Gastroesophageal sphincter (tissue), 4 donors: ENCODE results near the gene ARPP19. TPM values are rescaled to one million over a fixed set of nuclear protein-coding genes. Genes with fewer than 3 reads are reported as not detected.

Source experiments
- ATAC-seq: fragments of 150-250 bp; one replicate; pipeline ENCODE4 v1.9.1; 2016; ENCODE audit warnings: mild to moderate bottlenecking, moderate library complexity
- H3K27ac ChIP-seq, 4 donors: fragments of 200-600 bp; sonication (generic) in 3 of 4; 1 replicate in 3 of 4; 2 replicates in 1 of 4; pipeline ENCODE4 v1.5.1; 2016 to 2019
- H3K27me3 ChIP-seq: fragments of 200-600 bp; sonication (generic); one replicate; pipeline ENCODE4 v1.5.1; 2019
- H3K36me3 ChIP-seq, 2 donors: fragments of 200-600 bp; sonication (generic); one replicate each; pipeline ENCODE4 v1.5.1; 2019; ENCODE audit warnings: control low read depth in 1 of 2
- H3K4me1 ChIP-seq, 3 donors: fragments of 200-600 bp; sonication (generic); 1 replicate in 2 of 3; 2 replicates in 1 of 3; pipeline ENCODE4 v1.5.1; 2016 to 2019; ENCODE audit warnings: control low read depth in 2 of 3
- H3K4me3 ChIP-seq, 2 donors: fragments of 200-600 bp; sonication (generic); one replicate each; pipeline ENCODE4 v1.5.1; 2019; ENCODE audit warnings: mild to moderate bottlenecking in 1 of 2, moderate library complexity in 1 of 2
- H3K9me3 ChIP-seq, 3 donors: fragments of 200-600 bp; sonication (generic); one replicate each; pipeline ENCODE4 v1.5.1; 2017 to 2019; ENCODE audit warnings: control low read depth in 2 of 3
- EP300 ChIP-seq: sonication (generic); formaldehyde crosslinking; IDR thresholded peaks from one replicate; pipeline ENCODE4 v1.6.1; 2017; ENCODE audit warnings: antibody characterized with exemption, mild to moderate bottlenecking
- POLR2A ChIP-seq, 2 donors: fragments of 450-650 bp; IDR thresholded peaks; one replicate each; pipeline ENCODE4 v1.6.1; 2017; ENCODE audit warnings: antibody characterized with exemption in 2 of 2, mild to moderate bottlenecking in 2 of 2, moderate library complexity in 1 of 2
- POLR2AphosphoS5 ChIP-seq: sonication (generic); formaldehyde crosslinking; IDR thresholded peaks from one replicate; pipeline ENCODE4 v1.6.1; 2017; ENCODE audit warnings: antibody characterized with exemption
- WGBS, 2 donors: methylation state at CpG; one replicate each; pipeline ENCODE4 v1.1.5; 2018; ENCODE audit warnings: low coverage in 1 of 2; 5-methylcytosine and 5-hydroxymethylcytosine counted together
- total RNA-seq, 4 donors: library from RNA; depleted of rRNA; stranded (reverse); fragments of >200 nt; gene quantifications; one replicate each; pipeline ENCODE4 v1.1.0, GENCODE V29; 2016
- TF ChIP-seq, protein P1 (sequence below), 4 experiments: fragments of 200-600 bp in 2 of 4; fragments of 450-650 bp in 2 of 4; sonication (generic) in 1 of 4; IDR thresholded peaks; one replicate each; pipeline ENCODE4 v1.5.1; 2017 to 2019; ENCODE audit warnings: antibody characterized with exemption in 4 of 4, mild to moderate bottlenecking in 2 of 4, moderate library complexity in 2 of 4

The ARPP19 gene
- total RNA-seq, 4 donors from 2014 or later = 172 to 226 (median 193) TPM

DNA sequence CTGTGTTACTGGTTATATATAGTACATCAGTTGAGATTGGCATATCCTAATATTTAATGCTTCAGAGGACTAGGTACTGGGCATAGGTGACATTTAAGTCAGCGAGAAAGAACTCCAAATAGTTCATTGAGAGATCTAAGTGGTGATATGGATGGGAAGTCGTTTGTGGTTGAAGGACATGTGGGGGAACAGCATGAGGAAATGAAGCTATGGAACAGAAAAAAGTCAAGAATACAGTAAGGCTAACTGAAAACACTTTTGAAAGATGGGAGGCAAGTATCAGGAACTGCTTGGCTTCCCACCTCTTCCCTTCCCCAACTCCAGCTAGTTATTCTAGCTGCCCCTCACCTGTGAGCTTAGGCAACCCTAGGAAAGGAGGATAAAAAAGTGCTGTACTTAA lies 36.4 kb downstream of the ARPP19 start:
- peaks cover 0 to 20% (median 4%) of the 10 kb centered on the region in 3 donors for H3K4me1 ChIP-seq
- no peaks in the 10 kb centered on the region for H3K27me3 ChIP-seq
- H3K9me3 ChIP-seq = no peaks in the 10 kb centered on the region
- TF ChIP-seq EP300 (no peak), POLR2AphosphoS5 (no peak), POLR2A (IDR thresholded peaks at IDR 0.05) (no peak)
- TF ChIP-seq, protein P1, sequence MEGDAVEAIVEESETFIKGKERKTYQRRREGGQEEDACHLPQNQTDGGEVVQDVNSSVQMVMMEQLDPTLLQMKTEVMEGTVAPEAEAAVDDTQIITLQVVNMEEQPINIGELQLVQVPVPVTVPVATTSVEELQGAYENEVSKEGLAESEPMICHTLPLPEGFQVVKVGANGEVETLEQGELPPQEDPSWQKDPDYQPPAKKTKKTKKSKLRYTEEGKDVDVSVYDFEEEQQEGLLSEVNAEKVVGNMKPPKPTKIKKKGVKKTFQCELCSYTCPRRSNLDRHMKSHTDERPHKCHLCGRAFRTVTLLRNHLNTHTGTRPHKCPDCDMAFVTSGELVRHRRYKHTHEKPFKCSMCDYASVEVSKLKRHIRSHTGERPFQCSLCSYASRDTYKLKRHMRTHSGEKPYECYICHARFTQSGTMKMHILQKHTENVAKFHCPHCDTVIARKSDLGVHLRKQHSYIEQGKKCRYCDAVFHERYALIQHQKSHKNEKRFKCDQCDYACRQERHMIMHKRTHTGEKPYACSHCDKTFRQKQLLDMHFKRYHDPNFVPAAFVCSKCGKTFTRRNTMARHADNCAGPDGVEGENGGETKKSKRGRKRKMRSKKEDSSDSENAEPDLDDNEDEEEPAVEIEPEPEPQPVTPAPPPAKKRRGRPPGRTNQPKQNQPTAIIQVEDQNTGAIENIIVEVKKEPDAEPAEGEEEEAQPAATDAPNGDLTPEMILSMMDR (IDR thresholded peaks at IDR 0.05) = no peak
- H3K36me3 ChIP-seq = no peaks in the 10 kb centered on the region
- ATAC-seq = no peak
- 74 to 93% methylated on average over 2 of the region's 2 CpGs for WGBS, 2 donors
- no peak overlapping the region for H3K4me3 ChIP-seq
- H3K27ac ChIP-seq = no peak overlapping the region

DNA sequence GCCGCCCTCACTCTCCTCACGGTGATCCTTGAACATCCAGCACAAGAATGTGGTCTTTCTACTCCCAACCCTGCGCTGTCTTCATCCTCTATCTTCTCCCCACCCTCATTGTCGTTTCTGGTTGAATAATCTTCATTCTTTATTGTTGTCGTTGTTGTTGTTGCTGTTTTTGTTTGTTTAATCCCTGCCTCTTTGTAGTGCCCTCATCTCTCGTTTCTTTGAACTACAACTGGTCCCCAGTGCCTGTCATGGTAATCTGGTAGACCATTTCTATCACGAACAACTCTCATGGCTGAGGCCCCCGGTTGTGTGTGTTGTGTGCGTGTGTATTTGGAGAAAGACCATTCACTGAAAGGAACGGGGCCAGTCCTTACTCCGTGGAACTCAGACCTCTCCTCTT lies 38.9 kb downstream of the ARPP19 start:
- no peaks in the 10 kb centered on the region for H3K36me3 ChIP-seq
- no peaks in the 10 kb centered on the region for H3K9me3 ChIP-seq
- ATAC-seq = no peak
- H3K27me3 ChIP-seq = no peaks in the 10 kb centered on the region
- H3K4me3 ChIP-seq = peak overlapping the region in 1 of 2 donors; percentile 76
- H3K4me1 ChIP-seq = peaks cover 0 to 27% (median 4%) of the 10 kb centered on the region in 3 donors
- TF ChIP-seq, protein P1 (IDR thresholded peaks at IDR 0.05) = no peak
- TF ChIP-seq POLR2A (IDR thresholded peaks at IDR 0.05) = no peak
- no peak for TF ChIP-seq EP300
- no peak for TF ChIP-seq POLR2AphosphoS5
- H3K27ac ChIP-seq = peak overlapping the region in 2 of 4 donors; percentile 89 to 90
- WGBS, 2 donors = 33 to 63% methylated on average over 9 to 10 of the region's 11 CpGs

- TF ChIP-seq, protein P1 (IDR thresholded peaks at IDR 0.05) = peak in 1 of 4 experiments; percentile 5
- TF ChIP-seq POLR2AphosphoS5 (no peak), EP300 (no peak), POLR2A (IDR thresholded peaks at IDR 0.05) (no peak)
- no peaks in the 10 kb centered on the region for H3K36me3 ChIP-seq
- H3K27ac ChIP-seq = peak overlapping the region; percentile 26 to 90 (median 88)
- 4% methylated on average over 9 to 15 of the region's 28 CpGs for WGBS, 2 donors
- peaks cover 0 to 27% (median 4%) of the 10 kb centered on the region in 3 donors for H3K4me1 ChIP-seq
- H3K27me3 ChIP-seq = no peaks in the 10 kb centered on the region
- H3K4me3 ChIP-seq = peak overlapping the region; percentile 69 to 76
- ATAC-seq = no peak
- no peaks in the 10 kb centered on the region for H3K9me3 ChIP-seq
These were observed 39.4 kb downstream of the ARPP19 start for GRCh38 chr15:52529341-52529924.

DNA sequence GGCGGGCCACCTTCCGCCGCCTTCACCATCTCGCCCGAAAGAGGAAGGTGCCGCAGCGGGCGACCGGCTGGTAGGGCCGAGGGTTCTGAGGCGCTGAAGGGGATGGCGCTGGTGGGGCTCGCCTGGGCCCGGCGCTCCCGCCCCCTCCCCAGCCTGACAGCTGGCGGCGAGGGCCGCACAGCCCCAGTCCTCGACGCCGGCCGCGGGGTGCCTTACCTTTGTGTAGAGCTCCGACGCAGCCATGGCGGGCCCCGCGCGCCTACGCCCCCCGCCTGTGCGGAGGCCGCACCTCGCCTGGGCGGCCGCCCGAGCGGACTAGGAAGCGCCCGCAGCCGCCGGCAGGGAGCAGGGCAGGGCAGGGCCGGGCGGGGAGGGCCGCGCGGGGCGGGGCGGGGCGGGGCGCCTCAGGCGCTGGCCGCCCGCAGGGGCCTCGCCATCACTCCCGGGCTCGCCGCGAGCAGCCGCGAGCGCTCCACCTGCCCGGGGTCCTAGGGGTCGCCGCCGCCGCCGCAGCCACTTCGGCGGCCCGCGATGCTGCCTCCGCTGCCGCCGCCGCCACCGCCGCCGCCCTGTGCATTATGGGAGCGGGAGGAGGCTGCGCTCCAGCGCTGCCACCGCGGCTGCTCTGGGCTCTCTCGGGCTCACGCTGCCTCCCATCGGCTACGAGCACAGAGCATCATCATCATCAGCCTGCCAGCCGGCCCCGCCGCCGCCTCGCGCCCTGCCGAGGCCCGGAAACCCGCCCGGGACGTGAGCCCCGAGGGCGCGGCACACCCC lies 40.1 kb downstream of the ARPP19 start, which contains the start of gene MYO5A:
MYO5A (minus strand) TSS at position 317 of the 777 bp plus-strand sequence; CDS start at position 243, 74 bp downstream.
- Histone ChIP-seq H3K4me1 (peaks cover 0 to 27% (median 4%) of the 10 kb centered on the region in 3 donors), H3K4me3 (peak within 1 kb of the TSS; percentile 69 to 76), H3K9me3 (no peaks in the 10 kb centered on the region), H3K27ac (peak within 1 kb of the TSS; percentile 51 to 90 (median 88)), H3K36me3 (no peaks in the 10 kb centered on the region), H3K27me3 (no peaks in the 10 kb centered on the region)
- peak; percentile 93 for ATAC-seq
- WGBS, 2 donors = no CpG with 5 or more reads among the region's 103 CpGs
- TF ChIP-seq POLR2A (IDR thresholded peaks at IDR 0.05) (peak; percentile 57 to 67), EP300 (no peak)
- TF ChIP-seq, protein P1 (IDR thresholded peaks at IDR 0.05) = peak in 2 of 4 experiments; percentile 33 to 36
